Activated CD8-positive, alpha-beta T cell treated with anti-CD3 and anti-CD28 coated beads for 36 hours (primary cell): ENCODE measurements around the gene ISCA2. TPM values are rescaled to one million over a fixed set of nuclear protein-coding genes. Genes with fewer than 3 reads are reported as not detected.
"Not testable (repeated sequence)": the region's sequence is repeated elsewhere in the genome, so short reads cannot be mapped to it uniquely, and the experiment has no call there.

Experiments
- ATAC-seq: fragments of 200-7000 bp; cut with Tn5 transposase; one replicate; pipeline ENCODE4 v1.10.0; 2021; ENCODE audit warnings: mild to moderate bottlenecking, moderate library complexity
- CTCF ChIA-PET: fragments of 350-600 bp; sonication (Branson Sonifier 250); formaldehyde crosslinking; loops from one replicate; lab custom pipeline; 2021; ENCODE audit warnings: antibody characterized with exemption; lab: Charles Lee
- POLR2A ChIA-PET: fragments of 350-600 bp; sonication (Branson Sonifier 250); formaldehyde crosslinking; loops from one replicate; lab custom pipeline; 2021; ENCODE audit warnings: antibody characterized with exemption; lab: Charles Lee
- DNase-seq: peaks from one replicate; pipeline ENCODE4 v3.0.0-alpha.2; 2020
- H3K27ac Mint-ChIP-seq: one replicate; pipeline ENCODE4 v1.8.0; 2021; ENCODE audit warnings: mild to moderate bottlenecking, mixed read lengths
- H3K27me3 Mint-ChIP-seq: one replicate; pipeline ENCODE4 v1.8.0; 2021; ENCODE audit warnings: mixed read lengths
- H3K36me3 Mint-ChIP-seq: one replicate; pipeline ENCODE4 v1.8.0; 2021; ENCODE audit warnings: low read depth, mixed read lengths
- H3K4me1 Mint-ChIP-seq: one replicate; pipeline ENCODE4 v1.8.0; 2021; ENCODE audit warnings: low read depth, mixed read lengths
- H3K4me3 Mint-ChIP-seq: one replicate; pipeline ENCODE4 v1.8.0; 2021; ENCODE audit warnings: mild to moderate bottlenecking, moderate library complexity, mixed read lengths
- H3K9me3 Mint-ChIP-seq: one replicate; pipeline ENCODE4 v1.8.0; 2021; ENCODE audit warnings: mixed read lengths
- intact Hi-C: fragments of 100-400 bp; cut with micrococcal nuclease; formaldehyde crosslinking; loops from one replicate; pipeline ENCODE4 v1.10.0; 2022
- total RNA-seq, 2 experiments: library from RNA; stranded (reverse); gene quantifications; one replicate each; pipeline ENCODE4 v1.2.3, GENCODE V29; 2021
- TF ChIP-seq, protein P1 (sequence below): fragments of 200-600 bp; IDR thresholded peaks from one replicate; pipeline ENCODE4 v1.8.0; 2022; ENCODE audit warnings: antibody characterized with exemption, mild to moderate bottlenecking

ISCA2 gene, protein sequence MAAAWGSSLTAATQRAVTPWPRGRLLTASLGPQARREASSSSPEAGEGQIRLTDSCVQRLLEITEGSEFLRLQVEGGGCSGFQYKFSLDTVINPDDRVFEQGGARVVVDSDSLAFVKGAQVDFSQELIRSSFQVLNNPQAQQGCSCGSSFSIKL
- 10 to 100 TPM; 29.1 to 31.7 TPM for total RNA-seq

DNA sequence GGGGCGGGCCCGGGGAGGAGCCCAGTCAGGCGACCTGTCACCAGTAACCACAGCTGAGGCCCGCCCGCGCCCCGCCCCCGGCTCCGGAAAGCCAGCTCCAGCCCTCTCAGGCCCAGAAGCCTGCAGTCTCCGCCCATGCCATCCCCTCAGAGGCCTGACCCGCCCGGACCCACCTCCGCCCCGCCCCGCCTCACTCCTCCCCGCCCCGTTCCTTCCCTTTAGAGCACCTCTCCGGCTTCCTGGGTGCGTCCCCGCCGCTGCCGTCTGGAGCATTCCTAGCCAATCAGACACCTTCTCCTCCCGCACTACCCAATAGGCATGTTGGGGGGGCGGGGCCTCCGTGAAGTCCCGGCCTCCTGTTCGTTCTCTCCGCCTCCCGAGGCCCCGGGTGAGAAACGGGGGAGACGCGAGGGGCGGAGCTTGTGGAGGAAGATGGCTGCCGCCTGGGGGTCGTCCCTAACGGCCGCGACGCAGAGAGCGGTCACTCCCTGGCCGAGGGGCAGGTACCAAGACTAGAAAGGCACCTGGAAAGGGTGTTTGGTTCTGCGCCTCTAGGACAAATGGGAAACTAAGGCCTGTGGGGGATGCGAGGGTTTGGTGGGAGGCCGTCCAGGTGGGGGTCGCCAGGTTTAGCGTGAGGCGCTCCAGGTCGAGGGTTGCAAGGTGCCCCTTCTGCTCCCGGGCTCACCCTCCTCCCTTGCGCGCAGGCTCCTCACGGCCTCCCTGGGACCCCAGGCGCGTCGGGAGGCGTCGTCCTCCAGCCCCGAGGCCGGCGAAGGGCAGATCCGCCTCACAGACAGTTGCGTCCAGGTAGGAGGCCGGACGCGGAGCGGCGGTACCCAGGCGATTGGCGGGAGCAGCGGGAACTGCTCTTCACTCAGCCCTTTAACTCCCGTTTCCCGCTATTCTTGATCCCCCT, at the start of gene ISCA2:
TSS of gene ISCA2 (plus strand) at position 423 of the 919 bp plus-strand sequence. CDS start at position 433, 10 bp downstream.
- Mint-ChIP-seq H3K4me1 (peaks cover 24% of the 10 kb centered on the region), H3K27ac (peak within 1 kb of the TSS; percentile 89), H3K4me3 (no peak within 1 kb of the TSS), H3K27me3 (no peaks in the 10 kb centered on the region), H3K9me3 (no peaks in the 10 kb centered on the region), H3K36me3 (peaks cover 6% of the 10 kb centered on the region)
- CTCF ChIA-PET, result interaction anchor here (1.0 to 1.5 kb wide), 3 partner anchors 10 to 115 kb away, joined by 3 to 5 read pairs (median 3); no protein-coding TSS in a partner anchor
- POLR2A ChIA-PET, result interaction anchor here (1.0 kb wide), 1 partner anchor 458 kb away, joined by 3 read pairs; no protein-coding TSS in a partner anchor
- TF ChIP-seq, protein P1, sequence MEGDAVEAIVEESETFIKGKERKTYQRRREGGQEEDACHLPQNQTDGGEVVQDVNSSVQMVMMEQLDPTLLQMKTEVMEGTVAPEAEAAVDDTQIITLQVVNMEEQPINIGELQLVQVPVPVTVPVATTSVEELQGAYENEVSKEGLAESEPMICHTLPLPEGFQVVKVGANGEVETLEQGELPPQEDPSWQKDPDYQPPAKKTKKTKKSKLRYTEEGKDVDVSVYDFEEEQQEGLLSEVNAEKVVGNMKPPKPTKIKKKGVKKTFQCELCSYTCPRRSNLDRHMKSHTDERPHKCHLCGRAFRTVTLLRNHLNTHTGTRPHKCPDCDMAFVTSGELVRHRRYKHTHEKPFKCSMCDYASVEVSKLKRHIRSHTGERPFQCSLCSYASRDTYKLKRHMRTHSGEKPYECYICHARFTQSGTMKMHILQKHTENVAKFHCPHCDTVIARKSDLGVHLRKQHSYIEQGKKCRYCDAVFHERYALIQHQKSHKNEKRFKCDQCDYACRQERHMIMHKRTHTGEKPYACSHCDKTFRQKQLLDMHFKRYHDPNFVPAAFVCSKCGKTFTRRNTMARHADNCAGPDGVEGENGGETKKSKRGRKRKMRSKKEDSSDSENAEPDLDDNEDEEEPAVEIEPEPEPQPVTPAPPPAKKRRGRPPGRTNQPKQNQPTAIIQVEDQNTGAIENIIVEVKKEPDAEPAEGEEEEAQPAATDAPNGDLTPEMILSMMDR, result no peak
- intact Hi-C loops, result loop anchor here (2.0 kb wide), 1 partner anchor 131 kb away; no protein-coding TSS in a partner anchor
- peak; percentile 100 for DNase-seq
- peak; percentile 96 for ATAC-seq

GRCh38 chr14:74444866-74445265, 48.7 kb upstream of the ISCA2 start:
- DNase-seq, result no peak
- H3K27me3 Mint-ChIP-seq, result peaks cover 12% of the 10 kb centered on the region
- H3K27ac Mint-ChIP-seq, result no peak overlapping the region
- H3K4me1 Mint-ChIP-seq, result no peaks in the 10 kb centered on the region
- no peak for ATAC-seq
- CTCF ChIA-PET, result no interaction called here
- POLR2A ChIA-PET, result no interaction called here
- H3K9me3 Mint-ChIP-seq, result no peaks in the 10 kb centered on the region
- TF ChIP-seq, protein P1, result no peak
- intact Hi-C loops, result no loop called here
- no peak overlapping the region for H3K4me3 Mint-ChIP-seq
- H3K36me3 Mint-ChIP-seq, result no peaks in the 10 kb centered on the region

DNA sequence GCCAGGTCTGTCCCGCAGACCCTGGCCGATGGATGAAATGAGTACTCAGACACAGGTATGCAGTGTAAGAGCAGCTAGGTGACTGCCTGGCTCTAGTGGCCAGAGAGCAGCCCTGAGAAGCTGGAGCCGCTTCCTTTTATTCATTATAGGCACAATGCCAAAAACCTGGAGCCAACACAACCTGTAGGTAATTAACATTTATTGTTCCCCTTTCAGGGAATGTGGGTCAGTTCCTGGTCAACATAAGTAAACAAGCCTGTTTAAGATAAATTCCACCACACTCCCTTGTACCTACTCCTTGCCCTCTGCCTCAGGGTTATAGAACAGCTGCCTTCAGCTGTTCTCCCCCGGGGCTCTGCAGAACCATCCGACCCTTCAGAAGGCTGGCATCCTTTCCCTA, 39.2 kb upstream of the ISCA2 start:
- intact Hi-C loops, H3K27ac Mint-ChIP-seq, DNase-seq, H3K4me3 Mint-ChIP-seq, H3K9me3 Mint-ChIP-seq, ATAC-seq, CTCF ChIA-PET, H3K4me1 Mint-ChIP-seq, H3K27me3 Mint-ChIP-seq, H3K36me3 Mint-ChIP-seq, POLR2A ChIA-PET: not testable (repeated sequence)

GRCh38 chr14:74456684-74457564, 36.6 kb upstream of the ISCA2 start:
- ChIA-PET CTCF (interaction anchor here (0.7 to 1.3 kb wide), 3 partner anchors 9 to 486 kb away, joined by 3 to 4 read pairs (median 3); no protein-coding TSS in a partner anchor), POLR2A (no interaction called here)
- H3K4me1 Mint-ChIP-seq, result no peaks in the 10 kb centered on the region
- H3K4me3 Mint-ChIP-seq, result no peak overlapping the region
- H3K27me3 Mint-ChIP-seq, result peaks cover 3% of the 10 kb centered on the region
- no peak for DNase-seq
- no peak for ATAC-seq
- no peaks in the 10 kb centered on the region for H3K9me3 Mint-ChIP-seq
- no peaks in the 10 kb centered on the region for H3K36me3 Mint-ChIP-seq
- TF ChIP-seq, protein P1, result no peak
- no peak overlapping the region for H3K27ac Mint-ChIP-seq
- intact Hi-C loops, result no loop called here

DNA sequence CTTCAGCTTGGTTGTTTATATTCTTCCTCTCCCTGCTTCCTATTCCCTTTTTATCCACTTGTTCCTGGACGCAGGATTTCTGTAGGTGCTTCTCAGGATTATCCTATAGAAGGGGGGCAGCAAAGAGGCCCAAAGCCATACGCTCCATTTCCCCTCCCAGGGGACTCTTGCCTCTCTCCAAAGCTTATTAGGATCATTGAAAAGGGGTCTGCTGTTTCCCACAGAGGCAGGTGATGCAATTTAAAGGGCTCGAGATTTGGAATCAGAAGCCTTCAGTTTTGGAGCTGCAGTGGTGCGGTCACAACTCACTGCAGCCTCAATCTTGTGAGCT, 36.0 kb upstream of the ISCA2 start:
- Mint-ChIP-seq H3K4me3 (no peak overlapping the region), H3K4me1 (no peaks in the 10 kb centered on the region), H3K27ac (no peak overlapping the region), H3K36me3 (no peaks in the 10 kb centered on the region), H3K9me3 (no peaks in the 10 kb centered on the region), H3K27me3 (peaks cover 3% of the 10 kb centered on the region)
- DNase-seq, result no peak
- ChIA-PET CTCF (interaction anchor here (0.7 to 1.3 kb wide), 3 partner anchors 10 to 487 kb away, joined by 3 to 4 read pairs (median 4); no protein-coding TSS in a partner anchor), POLR2A (no interaction called here)
- TF ChIP-seq, protein P1, result no peak
- no peak for ATAC-seq
- intact Hi-C loops, result no loop called here
